HG02678 (cell line): ENCODE results near the gene PRR16.

ENCODE experiments used
- ATAC-seq: cut with Tn5 transposase; IDR thresholded peaks from one replicate; pipeline ENCODE4 v1.9.1; 2021; ENCODE audit warnings: mild to moderate bottlenecking, moderate library complexity; ENCODE audit not compliant: unreplicated experiment

PRR16 gene

GRCh38 chr5:120567066-120567465, 103.0 kb downstream of the PRR16 start:
- no peak for ATAC-seq

- ATAC-seq, result no peak
These were observed 103.8 kb downstream of the PRR16 start for GRCh38 chr5:120567921-120568320.

- ATAC-seq, result no peak
These were observed 104.6 kb downstream of the PRR16 start for GRCh38 chr5:120568711-120569110.

GRCh38 chr5:120576588-120576987, 112.5 kb downstream of the PRR16 start:
- ATAC-seq, result no peak

GRCh38 chr5:120582635-120583034, 118.5 kb downstream of the PRR16 start:
- no peak for ATAC-seq

GRCh38 chr5:120586646-120587045, 122.5 kb downstream of the PRR16 start:
- no peak for ATAC-seq

GRCh38 chr5:120591911-120592310, 127.8 kb downstream of the PRR16 start:
- ATAC-seq, result no peak

- no peak for ATAC-seq
These were observed 135.5 kb downstream of the PRR16 start for GRCh38 chr5:120599576-120599975.

- ATAC-seq, result no peak
These were observed 136.5 kb downstream of the PRR16 start for GRCh38 chr5:120600639-120601038.

- ATAC-seq, result no peak
These were observed 137.9 kb downstream of the PRR16 start for GRCh38 chr5:120602033-120602432.

- ATAC-seq, result no peak
These were observed 140.8 kb downstream of the PRR16 start for GRCh38 chr5:120604884-120605283.

- ATAC-seq, result no peak
These were observed 141.4 kb downstream of the PRR16 start for GRCh38 chr5:120605325-120606079.

- no peak for ATAC-seq
These were observed 145.5 kb downstream of the PRR16 start for GRCh38 chr5:120609570-120609969.

GRCh38 chr5:120610145-120610544, 146.0 kb downstream of the PRR16 start:
- no peak for ATAC-seq

- ATAC-seq, result no peak
These were observed 149.6 kb downstream of the PRR16 start for GRCh38 chr5:120613729-120614128.

- no peak for ATAC-seq
These were observed 150.6 kb downstream of the PRR16 start for GRCh38 chr5:120614531-120615180.

GRCh38 chr5:120615967-120616645, 152.0 kb downstream of the PRR16 start:
- no peak for ATAC-seq

GRCh38 chr5:120621339-120621738, 157.2 kb downstream of the PRR16 start:
- no peak for ATAC-seq

GRCh38 chr5:120624021-120624563, 160.0 kb downstream of the PRR16 start:
- ATAC-seq, result no peak

- no peak for ATAC-seq
These were observed 164.1 kb downstream of the PRR16 start for GRCh38 chr5:120628156-120628555.

- ATAC-seq, result no peak
These were observed 166.4 kb downstream of the PRR16 start for GRCh38 chr5:120630550-120630949.

- ATAC-seq, result no peak
These were observed 167.5 kb downstream of the PRR16 start for GRCh38 chr5:120631611-120632010.
